ENCODE measurements around the gene GPR84. TPM values are rescaled to one million over a fixed set of nuclear protein-coding genes. Genes with fewer than 3 reads are reported as not detected.

The GPR84 gene
- total and polyA plus RNA-seq, 9 of the 15 experiments (the other 6 are each of a cell fraction or from before 2014, with no cell fraction given): 0.07 to 0.18 (median 0.11) TPM; not detected in 5

GRCh38 chr12:54379398-54380201 is 15.3 kb upstream of the GPR84 start (continued):
- TF ChIP-seq IRF9 (tag; IDR thresholded peaks at IDR 0.05): no peak
- TF ChIP-seq TAF9B (IDR thresholded peaks at IDR 0.05; ENCODE audit: partially characterized antibody): no peak
- no peak for TF ChIP-seq ZFPM2 (CRISPR knock-in tag; IDR thresholded peaks at IDR 0.05)
- TF ChIP-seq ETS1 (conservative IDR thresholded peaks at IDR 0.05; ENCODE audit: control insufficient read depth, low read depth, low read length): no peak
- TF ChIP-seq SIRT6 (IDR thresholded peaks at IDR 0.05; ENCODE audit: low read depth, low read length): no peak
- TF ChIP-seq BRF1 (IDR thresholded peaks at IDR 0.05; ENCODE audit: borderline replicate concordance, extremely low read depth, insufficient read length): no peak
- TF ChIP-seq SIN3B (IDR thresholded peaks at IDR 0.05; ENCODE audit: low read depth): no peak
- TF ChIP-seq ZNF592 (IDR thresholded peaks at IDR 0.05): peak; percentile 90
- TF ChIP-seq ZBTB12 (CRISPR knock-in tag; IDR thresholded peaks at IDR 0.05): no peak
- peak; percentile 98 for TF ChIP-seq XRCC5 (IDR thresholded peaks at IDR 0.05; ENCODE audit: low read depth, low read length)
- no peak for TF ChIP-seq BRF2 (IDR thresholded peaks at IDR 0.05; ENCODE audit: borderline replicate concordance, insufficient read depth, insufficient read length)
- TF ChIP-seq MYC (IDR thresholded peaks at IDR 0.05; ENCODE audit: low read depth, low read length): peak; percentile 87
- TF ChIP-seq MYC (CRISPR knock-in tag; IDR thresholded peaks at IDR 0.05; ENCODE audit: borderline replicate concordance, low read depth): peak; percentile 42; the same call in 1 of the 2 replicates
- no peak for TF ChIP-seq RBBP5 (IDR thresholded peaks at IDR 0.05; ENCODE audit: borderline replicate concordance, insufficient read depth, low read length, poor library complexity, severe bottlenecking)
- TF ChIP-seq USF1 (CRISPR knock-in tag; IDR thresholded peaks at IDR 0.05): no peak
- TF ChIP-seq MAFK (IDR thresholded peaks at IDR 0.05; ENCODE audit: low read length): no peak
- no peak for TF ChIP-seq PRMT5 (CRISPR knock-in tag; IDR thresholded peaks at IDR 0.05)

All from K562 (cell line).